IMR-90 (cell line): ENCODE data around the gene SH3RF1.

Experiments used
- BHLHE40 ChIP-seq: fragments of 150-350 bp; IDR thresholded peaks from 2 replicates; pipeline ENCODE4 v1.6.1; 2016; ENCODE audit warnings: mild to moderate bottlenecking, low read depth, low read length
- MAZ ChIP-seq: IDR thresholded peaks from 2 replicates; pipeline ENCODE4 v1.6.1; 2012; ENCODE audit warnings: low read depth, mild to moderate bottlenecking, low read length, improper control_type of control experiment, moderate library complexity, borderline replicate concordance
- POLR2A ChIP-seq: IDR thresholded peaks from 2 replicates; pipeline ENCODE4 v1.6.1; 2012; ENCODE audit warnings: mild to moderate bottlenecking, low read depth, low read length
- TF ChIP-seq, protein P1 (sequence below): fragments of 150-350 bp; IDR thresholded peaks from 2 replicates; pipeline ENCODE4 v1.6.1; 2016; ENCODE audit warnings: low read depth, mild to moderate bottlenecking, low read length, moderate library complexity, borderline replicate concordance
- TF ChIP-seq, protein P2 (sequence below): conservative IDR thresholded peaks from 2 replicates; pipeline ENCODE4 v1.5.1; 2012; ENCODE audit warnings: mild to moderate bottlenecking, low read depth, low read length, improper control_type of control experiment
- TF ChIP-seq, protein P3 (sequence below): fragments of 150-350 bp; IDR thresholded peaks from 2 replicates; pipeline ENCODE4 v1.6.1; 2017; ENCODE audit warnings: mild to moderate bottlenecking, antibody characterized with exemption, low read length, low read depth

DNA sequence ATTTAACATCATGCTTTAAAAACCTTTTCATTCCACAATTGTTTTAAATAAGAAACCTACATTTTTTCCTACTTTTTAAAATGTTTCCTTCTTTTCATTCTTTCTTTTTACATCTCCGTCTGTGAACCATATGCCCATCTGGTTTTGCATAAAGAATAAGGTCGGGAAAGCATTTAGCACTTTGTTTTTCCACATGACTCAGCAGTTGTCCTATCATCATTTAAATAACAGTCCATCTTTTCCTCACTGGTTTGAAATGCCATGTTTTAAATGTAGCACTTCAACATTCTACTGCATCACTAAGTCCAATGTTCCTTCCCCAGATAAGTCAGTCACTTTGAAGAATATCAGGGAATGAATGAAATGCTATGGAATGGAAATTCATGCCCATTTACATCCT lies 128.4 kb downstream of the SH3RF1 start:
- TF ChIP-seq, protein P1, sequence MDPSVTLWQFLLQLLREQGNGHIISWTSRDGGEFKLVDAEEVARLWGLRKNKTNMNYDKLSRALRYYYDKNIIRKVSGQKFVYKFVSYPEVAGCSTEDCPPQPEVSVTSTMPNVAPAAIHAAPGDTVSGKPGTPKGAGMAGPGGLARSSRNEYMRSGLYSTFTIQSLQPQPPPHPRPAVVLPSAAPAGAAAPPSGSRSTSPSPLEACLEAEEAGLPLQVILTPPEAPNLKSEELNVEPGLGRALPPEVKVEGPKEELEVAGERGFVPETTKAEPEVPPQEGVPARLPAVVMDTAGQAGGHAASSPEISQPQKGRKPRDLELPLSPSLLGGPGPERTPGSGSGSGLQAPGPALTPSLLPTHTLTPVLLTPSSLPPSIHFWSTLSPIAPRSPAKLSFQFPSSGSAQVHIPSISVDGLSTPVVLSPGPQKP: no peak
- TF ChIP-seq, protein P2, sequence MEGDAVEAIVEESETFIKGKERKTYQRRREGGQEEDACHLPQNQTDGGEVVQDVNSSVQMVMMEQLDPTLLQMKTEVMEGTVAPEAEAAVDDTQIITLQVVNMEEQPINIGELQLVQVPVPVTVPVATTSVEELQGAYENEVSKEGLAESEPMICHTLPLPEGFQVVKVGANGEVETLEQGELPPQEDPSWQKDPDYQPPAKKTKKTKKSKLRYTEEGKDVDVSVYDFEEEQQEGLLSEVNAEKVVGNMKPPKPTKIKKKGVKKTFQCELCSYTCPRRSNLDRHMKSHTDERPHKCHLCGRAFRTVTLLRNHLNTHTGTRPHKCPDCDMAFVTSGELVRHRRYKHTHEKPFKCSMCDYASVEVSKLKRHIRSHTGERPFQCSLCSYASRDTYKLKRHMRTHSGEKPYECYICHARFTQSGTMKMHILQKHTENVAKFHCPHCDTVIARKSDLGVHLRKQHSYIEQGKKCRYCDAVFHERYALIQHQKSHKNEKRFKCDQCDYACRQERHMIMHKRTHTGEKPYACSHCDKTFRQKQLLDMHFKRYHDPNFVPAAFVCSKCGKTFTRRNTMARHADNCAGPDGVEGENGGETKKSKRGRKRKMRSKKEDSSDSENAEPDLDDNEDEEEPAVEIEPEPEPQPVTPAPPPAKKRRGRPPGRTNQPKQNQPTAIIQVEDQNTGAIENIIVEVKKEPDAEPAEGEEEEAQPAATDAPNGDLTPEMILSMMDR: no peak
- TF ChIP-seq POLR2A (no peak), MAZ (no peak), BHLHE40 (no peak)
- TF ChIP-seq, protein P3, sequence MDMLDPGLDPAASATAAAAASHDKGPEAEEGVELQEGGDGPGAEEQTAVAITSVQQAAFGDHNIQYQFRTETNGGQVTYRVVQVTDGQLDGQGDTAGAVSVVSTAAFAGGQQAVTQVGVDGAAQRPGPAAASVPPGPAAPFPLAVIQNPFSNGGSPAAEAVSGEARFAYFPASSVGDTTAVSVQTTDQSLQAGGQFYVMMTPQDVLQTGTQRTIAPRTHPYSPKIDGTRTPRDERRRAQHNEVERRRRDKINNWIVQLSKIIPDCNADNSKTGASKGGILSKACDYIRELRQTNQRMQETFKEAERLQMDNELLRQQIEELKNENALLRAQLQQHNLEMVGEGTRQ: no peak
